ENCODE data around the gene RNF207.

Gene RNF207, protein sequence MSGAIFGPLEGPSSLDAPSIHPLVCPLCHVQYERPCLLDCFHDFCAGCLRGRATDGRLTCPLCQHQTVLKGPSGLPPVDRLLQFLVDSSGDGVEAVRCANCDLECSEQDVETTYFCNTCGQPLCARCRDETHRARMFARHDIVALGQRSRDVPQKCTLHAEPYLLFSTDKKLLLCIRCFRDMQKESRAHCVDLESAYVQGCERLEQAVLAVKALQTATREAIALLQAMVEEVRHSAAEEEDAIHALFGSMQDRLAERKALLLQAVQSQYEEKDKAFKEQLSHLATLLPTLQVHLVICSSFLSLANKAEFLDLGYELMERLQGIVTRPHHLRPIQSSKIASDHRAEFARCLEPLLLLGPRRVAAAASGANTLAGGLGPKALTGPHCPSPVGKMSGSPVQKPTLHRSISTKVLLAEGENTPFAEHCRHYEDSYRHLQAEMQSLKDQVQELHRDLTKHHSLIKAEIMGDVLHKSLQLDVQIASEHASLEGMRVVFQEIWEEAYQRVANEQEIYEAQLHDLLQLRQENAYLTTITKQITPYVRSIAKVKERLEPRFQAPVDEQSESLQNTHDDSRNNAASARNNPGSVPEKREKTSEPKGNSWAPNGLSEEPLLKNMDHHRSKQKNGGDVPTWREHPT
- 15.9 reads per million, percentile 42 among the genes with 10 or more reads in this experiment for total RNA-seq

DNA sequence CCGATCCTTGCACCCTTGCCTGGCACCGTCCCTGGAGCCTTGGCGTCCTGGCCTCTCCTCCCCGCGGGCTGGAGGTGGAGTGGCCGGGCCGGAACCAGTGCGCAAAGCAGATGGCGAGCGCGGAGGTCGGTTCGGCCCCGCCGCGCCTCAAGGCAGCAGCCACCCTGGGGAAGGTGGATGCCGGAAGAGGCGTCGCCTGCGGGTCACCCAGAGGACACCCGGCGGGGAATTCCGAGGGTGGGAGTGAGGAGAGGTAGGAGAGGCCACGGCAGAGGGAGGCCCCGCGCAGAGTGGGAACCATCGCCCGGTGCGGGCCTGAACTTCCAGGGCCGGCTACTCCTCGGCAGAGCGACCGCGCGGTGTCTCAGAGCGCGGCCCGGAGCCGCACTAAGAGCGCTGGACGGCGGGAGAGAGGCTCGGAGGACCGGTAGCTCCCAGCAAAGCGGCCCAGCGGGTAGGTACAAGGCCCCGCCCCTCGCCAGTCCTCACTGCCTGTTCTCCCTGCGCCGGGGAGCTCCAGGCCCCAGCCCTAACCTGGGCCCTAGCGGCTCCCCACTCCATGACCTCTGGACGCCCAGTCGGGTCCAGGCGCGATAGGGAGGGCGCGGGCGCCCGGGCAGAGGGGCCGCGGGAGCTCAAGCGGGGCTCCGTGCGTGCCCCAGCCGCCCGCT, at the start of gene RNF207:
Gene RNF207 (plus strand): TSS at position 271 of the 671 bp plus-strand sequence. CDS start 417 bp downstream, outside the sequence.
- DNase-seq: peak; percentile 46

DNA sequence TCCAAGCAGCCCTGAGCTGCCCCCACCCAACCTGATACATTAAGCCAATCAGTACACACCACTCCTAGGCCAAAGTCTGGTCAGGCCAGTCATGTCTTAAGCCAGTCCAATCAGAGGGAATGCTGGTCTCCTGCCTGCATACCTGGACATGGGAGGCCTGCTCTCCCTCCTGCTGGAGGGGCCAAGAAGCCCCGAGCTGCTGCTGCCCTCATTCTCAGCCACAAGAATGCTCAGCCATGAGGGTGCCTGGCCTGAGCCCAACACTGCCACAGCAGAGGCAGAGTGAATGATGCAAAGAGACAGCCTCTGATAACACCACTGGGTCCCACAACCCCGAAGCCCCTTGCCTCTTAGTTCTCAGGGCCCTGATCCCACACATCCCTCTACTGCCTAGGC, 48.8 kb upstream of the RNF207 start:
- no peak for DNase-seq

DNA sequence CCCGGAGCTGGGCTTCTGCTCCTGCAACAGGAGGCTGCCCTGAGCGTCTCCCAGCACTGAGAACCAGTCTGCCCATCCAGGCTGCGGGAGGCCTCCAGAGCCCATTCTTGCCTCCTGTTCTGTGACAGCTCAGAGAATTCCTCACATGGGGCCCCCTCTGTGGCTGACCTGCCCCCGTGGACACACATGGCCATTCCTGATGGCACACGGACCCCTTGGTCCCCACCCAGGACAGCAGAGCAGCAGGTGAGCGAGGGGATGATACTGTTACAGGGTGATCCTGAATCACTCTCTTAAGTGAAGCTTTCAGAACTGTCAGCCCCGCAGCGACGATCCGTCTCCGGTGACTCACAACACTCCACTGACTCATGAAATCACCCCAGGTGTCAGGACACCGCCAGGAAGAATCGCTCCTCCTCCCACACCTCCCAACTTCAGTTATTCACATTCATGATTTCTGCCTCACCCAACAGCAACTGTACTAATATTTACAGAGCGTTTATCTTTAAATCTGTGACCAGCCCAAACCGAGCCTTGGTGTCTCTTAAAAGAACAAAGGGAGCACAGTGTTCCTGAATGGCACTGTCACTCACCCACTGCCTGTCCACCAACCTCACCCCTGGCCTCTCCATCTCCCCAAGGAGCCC, 48.3 kb upstream of the RNF207 start:
- DNase-seq: no peak

DNA sequence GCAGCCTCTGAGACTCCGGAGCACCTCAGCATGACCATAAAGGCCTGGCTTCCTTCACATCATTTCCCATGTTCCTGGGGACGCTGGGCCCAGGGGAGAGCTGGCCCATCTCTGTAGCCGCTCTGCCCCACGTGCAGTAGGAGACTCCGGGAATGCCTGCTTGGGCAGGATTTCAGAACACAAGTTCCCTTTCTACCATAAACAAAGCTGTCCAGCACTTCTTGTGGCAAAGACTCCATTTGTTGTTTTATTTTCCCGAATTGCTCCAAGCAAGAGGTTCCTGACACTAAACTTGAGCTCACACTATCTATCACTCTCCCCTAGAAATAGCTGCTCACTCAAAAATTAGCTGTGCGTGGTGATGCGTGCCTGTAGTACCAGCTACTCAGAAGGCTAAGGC, 47.7 kb upstream of the RNF207 start:
- no peak for DNase-seq

DNA sequence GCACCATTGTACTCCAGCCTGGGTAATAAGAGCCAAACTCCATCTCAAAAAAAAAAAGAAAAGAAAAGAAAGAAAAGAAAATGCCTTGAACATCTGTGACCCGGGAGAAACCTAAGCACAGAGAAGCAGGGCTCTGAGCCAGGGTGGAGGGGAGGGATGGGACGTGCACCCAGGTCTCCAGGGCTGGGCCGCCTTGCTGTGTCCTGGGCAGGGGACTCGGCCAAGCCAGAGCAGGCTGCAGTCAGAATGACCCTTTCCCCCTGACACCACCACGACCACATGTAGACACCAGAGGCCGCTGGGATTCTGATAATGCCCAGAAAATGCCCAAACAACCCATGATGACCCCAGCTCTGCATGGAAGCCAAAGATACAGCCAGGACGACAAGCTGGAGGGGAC, 43.6 kb upstream of the RNF207 start:
- no peak for DNase-seq

DNA sequence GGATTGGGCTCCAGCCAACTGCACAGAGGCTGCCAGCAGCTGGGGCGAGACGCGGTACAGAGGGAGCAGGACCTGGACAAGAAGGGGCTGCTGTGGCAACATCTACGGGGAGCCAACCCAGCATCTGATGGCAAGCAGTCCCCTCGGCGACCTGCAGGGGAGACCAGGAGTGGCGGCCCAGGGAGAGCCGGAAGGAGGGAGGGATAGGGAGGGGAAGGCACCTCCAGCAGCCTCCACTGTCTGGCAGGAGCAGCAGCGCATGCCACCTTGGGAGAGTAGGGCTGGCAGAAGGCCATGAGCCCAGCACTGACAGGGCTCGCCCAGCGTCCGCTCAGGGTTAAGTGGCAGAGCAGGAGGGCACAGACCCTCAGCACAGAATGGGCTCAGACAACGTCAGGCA, 43.1 kb upstream of the RNF207 start:
- DNase-seq: no peak

DNA sequence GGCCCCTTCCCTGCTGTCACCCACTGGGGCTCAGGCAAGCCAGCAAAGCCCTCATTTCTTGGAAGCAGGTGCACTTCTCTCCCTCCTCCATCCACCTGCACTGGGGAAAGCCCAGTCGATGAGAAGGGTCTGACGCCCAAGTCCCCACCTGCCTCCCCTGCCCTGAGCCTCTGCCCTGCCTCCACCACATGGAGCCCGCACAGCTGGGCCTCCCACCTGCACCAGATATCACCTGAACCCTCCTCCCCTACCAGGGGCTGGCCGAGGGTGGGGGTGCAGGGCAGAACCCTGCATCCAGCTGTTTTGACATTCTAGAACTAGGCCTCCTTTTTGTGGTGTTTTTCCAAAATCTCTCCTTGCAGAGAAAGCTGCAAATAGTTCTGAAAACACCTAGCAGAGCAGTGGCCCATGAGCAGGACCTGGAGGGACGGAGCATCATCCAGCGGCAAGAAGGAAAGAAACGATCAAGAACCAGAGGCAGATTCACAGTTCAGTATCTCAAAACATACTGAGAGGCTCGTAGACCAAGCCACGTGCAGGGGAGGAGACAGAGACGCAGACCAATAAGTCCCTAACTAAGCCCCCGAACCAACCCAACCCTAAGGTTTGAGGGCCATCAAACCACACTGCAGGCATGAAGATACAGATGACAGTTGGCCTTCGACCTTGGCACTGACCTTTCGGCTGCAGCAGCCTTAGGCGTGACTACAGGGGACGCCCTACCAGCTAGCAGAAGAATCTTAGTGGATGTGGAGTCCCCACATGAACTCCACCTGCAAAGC, 42.5 kb upstream of the RNF207 start:
- DNase-seq: no peak

DNA sequence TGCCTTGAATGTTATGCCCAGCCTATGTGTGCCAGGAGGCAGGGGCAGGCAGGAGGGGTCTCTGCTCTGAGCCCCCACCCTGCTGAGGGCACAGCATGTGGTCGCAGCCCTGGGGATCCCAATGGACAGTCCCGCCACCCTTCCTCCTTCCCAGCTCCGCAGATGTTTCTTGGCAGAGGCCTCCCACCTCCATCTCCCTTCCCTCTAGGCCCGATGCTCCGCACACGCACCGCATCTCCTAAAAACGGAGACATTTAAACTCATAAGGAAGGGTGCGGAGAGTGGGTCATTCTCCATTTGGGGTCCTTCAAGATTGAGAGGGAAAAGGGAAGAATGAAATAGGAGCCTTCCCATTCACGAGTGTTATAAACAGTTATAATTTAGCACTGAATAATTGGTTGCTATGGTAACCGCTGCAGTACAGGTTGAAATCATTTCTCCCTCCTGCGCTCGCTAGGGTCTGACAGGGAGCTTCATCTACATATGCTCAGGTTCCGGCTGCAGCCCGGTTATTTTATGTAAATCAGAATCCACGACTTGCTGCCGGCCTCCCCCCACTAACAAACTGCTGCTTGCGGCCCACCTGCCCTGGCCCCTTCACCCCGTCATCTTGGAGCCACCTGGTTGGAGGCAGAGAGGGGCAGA, 41.8 kb upstream of the RNF207 start:
- DNase-seq: no peak

DNA sequence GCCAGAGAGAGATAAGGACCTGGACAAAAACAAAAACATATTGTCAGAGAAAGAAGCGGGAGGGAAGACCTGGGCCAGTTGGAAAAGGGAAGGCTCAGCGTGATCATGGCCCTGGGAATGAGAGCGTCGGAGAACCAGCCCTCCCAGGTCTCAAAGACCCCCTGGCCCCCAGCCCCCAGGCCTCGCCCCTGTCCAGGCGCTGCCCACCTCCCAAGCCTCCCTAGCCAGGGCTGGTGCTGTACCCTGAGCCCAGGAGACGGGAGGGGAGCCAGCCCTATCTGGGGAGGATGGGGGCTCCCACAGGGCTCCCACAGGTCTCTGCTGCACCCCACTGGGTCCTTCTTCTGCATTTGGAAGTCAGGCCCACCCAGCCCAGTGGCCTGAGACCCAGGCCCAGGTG, 40.9 kb upstream of the RNF207 start:
- DNase-seq: no peak

DNA sequence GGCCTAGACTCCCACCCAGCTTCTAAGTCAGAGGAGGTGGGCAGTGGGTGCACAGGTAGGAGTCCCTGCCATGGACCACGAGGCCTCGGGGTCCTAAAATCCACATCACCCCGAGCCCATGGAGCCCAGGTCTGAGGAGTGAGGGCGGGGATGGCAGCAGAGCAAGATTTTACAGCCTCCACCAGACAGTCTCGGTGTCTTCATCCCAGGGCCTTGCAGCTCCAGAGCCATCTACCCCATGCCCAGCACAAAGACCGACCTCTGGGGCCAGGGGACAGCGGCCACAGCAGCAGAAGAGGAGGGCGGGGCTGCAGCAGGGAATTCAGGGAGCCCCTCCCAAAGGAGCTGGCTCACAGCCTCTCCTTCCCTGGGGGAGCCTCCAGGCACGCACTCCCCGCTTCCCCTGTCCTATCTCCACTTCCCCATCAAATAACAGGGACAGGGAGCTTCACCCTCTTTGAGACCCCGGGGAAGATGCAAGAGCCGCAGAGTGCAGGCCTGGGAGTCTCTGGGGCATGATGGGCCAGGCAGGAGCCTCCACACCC, 40.4 kb upstream of the RNF207 start:
- no peak for DNase-seq

DNA sequence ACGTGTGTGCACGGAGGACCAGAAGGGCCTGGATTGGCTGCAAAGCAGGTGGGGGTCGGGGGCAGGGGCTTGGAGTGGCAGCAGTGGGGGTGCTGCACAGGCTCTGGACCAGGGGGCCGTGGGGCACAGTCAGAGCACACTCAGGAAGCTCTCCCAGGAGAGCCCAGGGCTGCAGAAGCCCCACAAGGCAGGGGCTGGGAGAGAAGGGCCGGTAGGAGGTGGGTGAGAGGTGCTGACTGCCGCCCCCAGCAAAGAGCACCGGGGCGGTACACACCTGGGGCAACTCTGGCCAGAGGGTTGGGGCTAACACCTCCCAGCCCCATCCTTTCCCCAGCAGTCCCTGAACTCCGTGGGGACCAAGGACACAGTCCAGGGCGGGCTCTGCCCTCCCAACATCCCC, 39.7 kb upstream of the RNF207 start:
- DNase-seq: no peak

DNA sequence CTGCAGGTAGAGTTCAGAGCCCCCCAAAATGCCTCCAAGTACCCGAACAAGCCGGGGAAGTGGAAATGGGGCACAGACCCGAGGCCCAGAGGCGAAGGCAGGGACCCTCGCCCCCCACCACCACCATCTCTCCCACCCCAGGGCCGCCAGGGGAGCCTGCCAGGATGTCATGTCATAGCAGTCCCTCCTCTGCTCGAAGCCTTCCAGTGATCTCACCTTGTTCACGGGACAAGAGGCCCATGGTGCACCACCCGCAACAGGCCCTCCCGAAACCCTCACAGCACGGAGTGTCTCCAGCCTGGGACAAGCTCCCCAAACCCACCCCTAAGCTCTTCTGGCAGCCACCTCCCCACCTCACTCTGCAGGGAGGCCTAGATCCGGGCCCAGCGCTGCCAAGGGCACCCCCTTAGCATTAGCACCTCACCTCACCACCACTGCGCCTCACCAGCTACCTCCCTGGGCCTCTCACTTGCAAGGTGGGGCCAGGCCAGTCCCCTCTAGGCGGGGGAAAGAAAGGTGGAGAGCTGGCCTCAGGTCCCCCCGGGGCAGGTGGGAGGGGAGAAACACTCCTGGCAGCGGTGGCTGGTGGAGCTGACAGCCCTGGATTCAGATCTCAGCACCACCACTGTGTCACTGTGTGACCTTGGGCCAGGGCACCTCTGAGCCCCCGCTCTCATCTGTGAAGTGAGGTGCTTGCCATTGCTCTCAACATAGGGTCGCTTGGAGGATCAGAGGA, 39.1 kb upstream of the RNF207 start:
- DNase-seq: no peak

DNA sequence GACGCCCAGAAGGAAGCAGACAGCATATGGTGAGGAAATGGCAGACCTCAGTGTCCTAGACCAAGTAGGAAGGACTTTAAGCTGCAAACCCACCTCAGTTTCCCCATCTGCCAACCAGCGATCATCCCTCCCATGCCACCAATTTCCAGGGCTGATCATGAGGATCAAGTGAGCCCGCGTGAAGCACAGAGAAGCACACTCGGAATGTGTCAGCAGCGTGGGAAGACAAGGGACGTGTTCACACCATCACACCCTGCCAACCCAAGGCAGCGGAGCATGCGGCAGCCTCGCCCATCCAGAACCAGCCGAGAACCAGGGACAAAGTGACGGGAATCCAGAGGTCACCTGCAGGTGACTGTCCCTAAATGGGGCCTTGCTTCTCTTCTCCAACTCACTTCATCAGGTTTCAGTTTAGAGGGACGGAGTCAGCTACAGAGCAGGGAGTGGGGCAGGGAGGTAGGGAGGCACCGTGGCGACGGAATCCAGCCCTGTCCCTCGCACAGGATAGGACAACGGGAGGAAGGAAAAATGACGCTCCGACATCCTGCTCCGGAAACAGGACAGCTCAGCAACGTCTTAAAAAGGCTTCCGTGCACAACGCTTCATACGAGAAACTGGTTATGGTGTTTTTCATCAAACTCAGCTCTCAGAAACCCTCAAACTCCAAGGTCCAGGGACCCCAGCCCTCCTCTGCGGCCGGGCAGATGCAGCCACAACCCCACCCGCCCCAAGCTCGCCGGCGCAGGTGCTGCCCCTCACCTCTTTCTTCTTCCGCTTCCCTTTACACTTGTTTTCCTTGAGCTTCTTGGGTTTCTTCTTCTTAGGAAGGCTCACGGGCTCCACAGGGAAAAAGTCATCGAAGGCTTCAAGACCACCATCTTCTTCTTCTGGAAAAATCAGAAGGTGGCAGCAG, 38.3 kb upstream of the RNF207 start:
- no peak for DNase-seq

DNA sequence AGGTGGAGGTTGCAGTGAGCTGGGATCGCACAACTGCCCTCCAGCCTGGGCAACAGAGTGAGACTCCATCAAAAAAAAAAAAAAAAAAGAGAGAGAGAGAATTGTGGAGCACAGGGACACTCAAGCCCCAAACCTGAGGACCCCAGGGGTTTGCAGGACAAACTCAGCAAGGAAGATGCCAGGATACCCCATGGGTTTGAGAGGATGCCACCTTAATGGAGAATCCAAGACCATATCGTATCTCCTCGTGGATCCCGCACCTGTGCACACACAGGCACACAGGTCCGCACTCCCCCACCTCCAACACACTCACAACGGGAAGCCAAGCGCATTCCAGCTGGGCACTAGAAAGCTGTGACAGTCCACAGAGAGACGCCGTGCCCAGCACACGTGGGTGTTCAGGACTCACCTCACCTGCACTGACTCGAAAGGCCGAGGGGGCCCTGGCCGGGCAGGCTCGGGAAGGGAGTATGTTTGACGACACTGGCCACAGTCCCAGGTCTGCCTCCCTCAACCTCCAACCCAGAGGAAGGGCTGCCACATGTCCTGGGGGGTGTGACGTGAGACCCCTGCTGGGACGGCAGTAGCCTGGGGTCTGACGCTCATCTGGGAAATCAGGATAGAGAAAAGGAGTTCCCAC, 36.9 kb upstream of the RNF207 start:
- DNase-seq: no peak

DNA sequence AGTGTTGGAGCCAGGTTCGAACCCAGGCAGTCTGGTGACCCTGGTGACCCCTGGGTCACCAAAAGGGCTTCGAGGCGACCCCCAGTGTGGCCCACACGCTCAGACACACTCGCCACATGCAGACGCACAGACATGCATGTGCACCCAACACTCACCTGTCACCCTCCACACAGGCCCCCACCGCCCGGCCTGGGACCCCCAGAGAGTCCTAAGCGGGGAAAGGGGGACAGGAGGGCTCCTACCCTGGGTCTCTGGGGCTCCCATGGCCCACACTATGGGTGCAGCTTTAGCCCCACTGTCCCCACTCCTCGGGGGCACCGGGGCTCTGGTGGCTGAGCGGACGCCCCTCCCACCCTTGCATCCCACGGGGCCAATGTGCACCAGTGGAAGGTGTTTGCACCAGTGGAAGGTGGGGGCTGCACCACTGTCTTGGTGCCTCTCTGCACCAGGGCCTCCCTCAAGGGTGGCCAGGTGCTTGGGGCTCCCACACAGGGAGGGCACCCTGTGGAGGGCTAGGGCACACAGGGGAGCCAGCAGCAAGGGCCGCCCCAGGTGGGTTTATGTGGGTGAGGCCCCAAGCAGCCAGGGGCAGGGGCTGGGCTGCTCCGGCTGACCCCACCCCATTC, 35.7 kb upstream of the RNF207 start:
- no peak for DNase-seq

DNA sequence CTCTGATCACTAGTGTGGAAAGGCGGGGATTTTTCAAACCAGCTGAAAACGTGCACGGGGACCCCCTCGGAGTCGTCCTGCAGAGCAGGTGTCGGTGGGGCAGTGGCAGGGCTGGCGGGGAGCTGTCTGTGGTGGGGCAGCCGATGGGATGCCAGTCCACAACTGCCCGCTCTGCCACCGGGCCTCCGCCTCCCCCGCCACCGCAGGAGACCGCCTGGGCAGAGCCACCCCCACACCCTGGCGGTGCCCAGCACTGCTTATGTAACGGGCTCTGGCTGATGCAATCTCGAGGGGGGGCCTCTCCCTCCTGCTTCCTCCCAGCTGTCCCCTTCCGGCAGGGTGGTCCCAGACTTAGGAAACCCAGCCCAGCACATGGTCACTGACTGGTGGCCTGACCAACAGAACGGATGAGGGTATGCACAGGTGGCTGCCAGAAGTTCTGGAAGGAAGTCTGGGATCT, 35.1 kb upstream of the RNF207 start:
- DNase-seq: no peak

DNA sequence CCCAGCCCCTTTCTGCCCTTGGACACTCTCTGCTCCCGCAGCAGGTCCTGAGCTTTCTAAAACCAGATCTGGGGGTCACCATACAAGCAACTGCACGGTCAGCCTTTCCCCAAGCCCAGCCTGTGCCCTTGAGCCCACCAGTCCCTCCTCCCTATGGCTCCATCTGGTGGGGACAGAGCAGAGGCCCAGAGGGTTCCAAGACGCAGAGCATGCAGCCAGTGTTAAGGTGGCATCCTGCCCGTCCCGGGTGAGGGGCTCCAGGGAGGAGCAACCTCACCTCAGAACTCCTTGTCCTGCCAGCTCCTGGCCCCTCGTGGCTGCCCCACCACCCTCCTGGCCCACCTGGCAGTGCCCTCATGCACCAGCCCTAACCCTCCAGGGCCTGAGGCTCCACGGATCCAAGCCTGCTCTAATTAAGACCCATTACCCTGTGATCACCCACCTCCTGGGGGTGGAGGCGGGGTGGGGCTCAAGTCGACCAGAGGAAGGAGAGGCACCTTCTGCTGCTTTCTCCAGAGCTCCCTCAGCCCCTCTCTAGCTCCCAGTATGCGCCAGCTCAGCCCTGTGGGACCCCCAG, 34.3 kb upstream of the RNF207 start:
- no peak for DNase-seq

DNA sequence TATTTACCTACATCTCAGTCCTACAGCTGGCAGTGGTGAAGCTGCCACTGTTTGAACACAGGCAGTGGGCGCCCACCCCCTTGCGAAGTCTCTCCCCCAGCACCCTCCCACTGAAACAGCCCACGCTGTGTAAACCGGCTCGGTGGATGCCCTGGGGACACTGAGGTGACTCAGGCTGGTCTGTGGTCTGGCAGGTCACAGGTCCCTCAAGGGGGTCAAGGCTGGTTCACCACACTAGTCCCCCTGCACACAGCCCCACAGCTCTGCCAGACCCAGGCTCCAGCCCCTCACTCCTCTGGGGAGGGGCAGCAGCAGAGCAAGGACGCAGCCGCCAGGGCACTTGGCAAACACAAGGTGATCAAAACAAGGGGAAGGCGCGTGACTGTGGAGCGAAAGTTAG, 33.4 kb upstream of the RNF207 start:
- no peak for DNase-seq
